ENCODE results near the gene MAP1B. TPM values are rescaled to one million over a fixed set of nuclear protein-coding genes. Genes with fewer than 3 reads are reported as not detected.

MAP1B gene
- total RNA-seq, 1 donor from 2014 or later: 2,530 TPM

DNA sequence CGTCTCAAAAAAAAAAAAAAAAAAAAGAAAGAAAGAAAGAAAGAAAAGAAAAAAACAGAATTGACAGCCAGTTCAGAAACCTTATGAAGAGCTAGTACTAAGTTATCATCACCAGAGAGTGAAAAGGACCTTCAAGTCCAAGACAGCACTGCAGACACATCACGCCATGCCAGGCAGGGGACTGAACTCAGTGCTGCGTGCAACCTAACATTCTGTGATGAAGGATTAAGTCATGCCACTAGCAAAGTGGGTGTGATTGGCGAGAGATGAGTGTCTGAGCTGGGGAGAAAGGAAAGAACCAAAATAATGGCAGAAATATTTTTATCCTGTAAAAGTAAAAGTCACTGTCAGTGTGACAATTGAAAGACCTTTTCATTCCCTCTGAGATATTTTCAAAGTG is 54.7 kb downstream of the MAP1B start:
- no peak for DNase-seq
- Mint-ChIP-seq H3K4me3 (ENCODE audit: unreplicated experiment) (peak overlapping the region; percentile 60), H3K36me3 (ENCODE audit: unreplicated experiment) (peaks cover 5% of the 10 kb centered on the region), H3K27me3 (ENCODE audit: unreplicated experiment) (peaks cover 30% of the 10 kb centered on the region), H3K4me1 (ENCODE audit: low read depth, unreplicated experiment) (peaks cover 80% of the 10 kb centered on the region), H3K27ac (ENCODE audit: unreplicated experiment) (peak overlapping the region; percentile 60), H3K9me3 (ENCODE audit: unreplicated experiment) (peaks cover 33% of the 10 kb centered on the region)
- TF ChIP-seq, protein P1, sequence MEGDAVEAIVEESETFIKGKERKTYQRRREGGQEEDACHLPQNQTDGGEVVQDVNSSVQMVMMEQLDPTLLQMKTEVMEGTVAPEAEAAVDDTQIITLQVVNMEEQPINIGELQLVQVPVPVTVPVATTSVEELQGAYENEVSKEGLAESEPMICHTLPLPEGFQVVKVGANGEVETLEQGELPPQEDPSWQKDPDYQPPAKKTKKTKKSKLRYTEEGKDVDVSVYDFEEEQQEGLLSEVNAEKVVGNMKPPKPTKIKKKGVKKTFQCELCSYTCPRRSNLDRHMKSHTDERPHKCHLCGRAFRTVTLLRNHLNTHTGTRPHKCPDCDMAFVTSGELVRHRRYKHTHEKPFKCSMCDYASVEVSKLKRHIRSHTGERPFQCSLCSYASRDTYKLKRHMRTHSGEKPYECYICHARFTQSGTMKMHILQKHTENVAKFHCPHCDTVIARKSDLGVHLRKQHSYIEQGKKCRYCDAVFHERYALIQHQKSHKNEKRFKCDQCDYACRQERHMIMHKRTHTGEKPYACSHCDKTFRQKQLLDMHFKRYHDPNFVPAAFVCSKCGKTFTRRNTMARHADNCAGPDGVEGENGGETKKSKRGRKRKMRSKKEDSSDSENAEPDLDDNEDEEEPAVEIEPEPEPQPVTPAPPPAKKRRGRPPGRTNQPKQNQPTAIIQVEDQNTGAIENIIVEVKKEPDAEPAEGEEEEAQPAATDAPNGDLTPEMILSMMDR (IDR thresholded peaks at IDR 0.05; ENCODE audit: partially characterized antibody, unreplicated experiment): no peak

DNA sequence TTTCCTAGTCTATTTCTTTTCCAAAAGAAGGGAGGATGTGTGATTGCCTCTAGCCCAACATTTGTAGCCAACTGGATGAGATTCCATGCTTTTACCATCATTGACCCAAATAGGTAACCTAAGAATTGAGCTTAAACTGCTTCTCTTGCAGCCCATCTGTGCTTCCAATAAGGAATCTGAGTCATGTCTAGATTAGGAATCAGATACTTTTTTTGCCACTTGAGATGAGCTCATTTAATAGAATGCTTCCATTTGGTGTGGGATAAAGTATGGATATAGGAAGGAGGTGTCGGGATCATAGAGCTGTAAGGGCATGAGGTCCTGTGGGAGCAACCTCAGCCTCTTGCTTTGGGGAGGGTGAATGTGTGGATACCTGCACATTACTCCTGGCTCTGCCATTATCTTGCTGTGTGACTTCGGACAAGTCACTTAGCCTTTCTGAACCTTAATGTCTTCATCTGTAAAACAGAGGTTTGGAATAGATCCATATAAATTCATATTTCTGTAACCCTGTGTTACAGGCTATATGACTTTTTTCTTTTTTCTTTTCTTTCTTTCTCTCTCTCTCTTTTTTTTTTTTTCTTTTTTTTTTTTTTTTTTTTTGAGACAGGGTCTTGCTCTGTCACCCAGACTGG is 56.2 kb downstream of the MAP1B start:
- H3K27me3 Mint-ChIP-seq (ENCODE audit: unreplicated experiment): peaks cover 21% of the 10 kb centered on the region
- no peak overlapping the region for H3K4me3 Mint-ChIP-seq (ENCODE audit: unreplicated experiment)
- peaks cover 5% of the 10 kb centered on the region for H3K36me3 Mint-ChIP-seq (ENCODE audit: unreplicated experiment)
- peaks cover 78% of the 10 kb centered on the region for H3K4me1 Mint-ChIP-seq (ENCODE audit: low read depth, unreplicated experiment)
- TF ChIP-seq, protein P1 (IDR thresholded peaks at IDR 0.05; ENCODE audit: partially characterized antibody, unreplicated experiment): no peak
- peaks cover 36% of the 10 kb centered on the region for H3K9me3 Mint-ChIP-seq (ENCODE audit: unreplicated experiment)
- no peak for DNase-seq
- no peak overlapping the region for H3K27ac Mint-ChIP-seq (ENCODE audit: unreplicated experiment)

DNA sequence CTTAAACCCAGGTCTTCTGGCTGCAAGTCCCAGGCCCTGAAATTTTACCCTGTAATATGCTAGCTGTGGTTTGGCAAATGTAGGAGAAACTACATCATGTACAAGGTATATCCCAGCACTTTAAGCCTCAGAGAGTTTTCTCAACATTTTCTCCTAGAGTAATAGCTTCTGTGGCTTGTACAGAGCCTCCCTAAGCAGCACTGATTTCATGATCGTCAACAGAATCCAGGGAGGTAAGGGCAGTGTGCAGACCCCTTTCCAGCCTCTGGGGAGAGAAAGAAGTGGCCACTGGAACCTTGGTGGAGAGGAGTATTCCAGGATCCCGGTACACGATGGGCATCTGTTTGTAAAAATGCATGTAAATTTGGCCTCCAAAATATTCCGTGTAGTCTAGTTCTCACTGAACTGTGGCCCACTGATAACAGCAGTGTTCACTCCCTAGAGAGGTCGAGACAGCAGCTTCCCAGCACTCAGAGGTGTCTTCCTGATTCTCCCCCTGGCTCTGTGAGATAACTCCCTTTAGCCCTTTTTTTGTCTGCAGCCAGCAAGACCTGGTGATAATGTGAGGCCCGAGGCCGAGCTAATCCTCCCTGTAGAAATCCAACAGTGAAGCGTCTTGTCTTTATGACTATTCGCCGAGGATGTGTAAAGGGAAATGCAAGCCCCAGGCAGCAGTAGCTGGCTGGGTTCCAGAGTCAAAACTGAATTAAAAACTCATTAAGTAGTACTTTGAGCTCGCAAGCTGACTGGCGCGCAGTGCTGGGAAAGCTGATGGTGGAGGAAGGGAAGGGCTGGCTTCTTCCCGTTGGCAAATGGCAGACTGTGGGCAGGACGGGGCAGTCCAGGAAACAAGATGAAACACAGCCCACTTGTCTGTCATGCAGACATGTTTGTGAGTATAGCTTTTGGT is 59.0 kb downstream of the MAP1B start:
- Mint-ChIP-seq H3K36me3 (ENCODE audit: unreplicated experiment) (peaks cover 5% of the 10 kb centered on the region), H3K9me3 (ENCODE audit: unreplicated experiment) (peaks cover 45% of the 10 kb centered on the region), H3K27me3 (ENCODE audit: unreplicated experiment) (peaks cover 28% of the 10 kb centered on the region), H3K4me1 (ENCODE audit: low read depth, unreplicated experiment) (peaks cover 76% of the 10 kb centered on the region), H3K4me3 (ENCODE audit: unreplicated experiment) (peak overlapping the region; percentile 61), H3K27ac (ENCODE audit: unreplicated experiment) (peak overlapping the region; percentile 76)
- DNase-seq: no peak
- TF ChIP-seq, protein P1 (IDR thresholded peaks at IDR 0.05; ENCODE audit: partially characterized antibody, unreplicated experiment): no peak

DNA sequence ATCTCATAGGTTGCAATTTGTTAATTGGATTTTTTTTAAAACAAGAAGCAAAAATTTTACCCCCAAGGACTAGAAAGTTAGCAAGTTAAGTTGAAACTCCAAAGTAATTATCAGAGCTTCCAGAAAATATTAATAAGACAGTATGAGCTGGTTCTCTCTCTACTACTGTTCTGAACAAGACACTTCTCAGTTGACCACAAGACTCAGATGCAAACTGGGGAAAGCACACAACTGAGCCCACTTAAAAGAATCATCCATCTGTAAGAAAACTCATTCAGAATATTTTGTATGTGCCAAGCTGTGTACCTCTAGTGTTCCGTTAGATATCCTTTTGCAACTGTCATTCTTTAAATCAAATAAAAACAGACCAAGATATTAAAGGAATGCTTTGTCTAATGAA is 60.0 kb downstream of the MAP1B start:
- peak overlapping the region; percentile 76 for H3K27ac Mint-ChIP-seq (ENCODE audit: unreplicated experiment)

More for the DNA sequence above, 60.0 kb downstream of the MAP1B start:
- TF ChIP-seq, protein P1 (IDR thresholded peaks at IDR 0.05; ENCODE audit: partially characterized antibody, unreplicated experiment): no peak
- peaks cover 5% of the 10 kb centered on the region for H3K36me3 Mint-ChIP-seq (ENCODE audit: unreplicated experiment)
- H3K9me3 Mint-ChIP-seq (ENCODE audit: unreplicated experiment): peaks cover 49% of the 10 kb centered on the region
- DNase-seq: no peak
- peak overlapping the region; percentile 61 for H3K4me3 Mint-ChIP-seq (ENCODE audit: unreplicated experiment)
- peaks cover 75% of the 10 kb centered on the region for H3K4me1 Mint-ChIP-seq (ENCODE audit: low read depth, unreplicated experiment)
- peaks cover 34% of the 10 kb centered on the region for H3K27me3 Mint-ChIP-seq (ENCODE audit: unreplicated experiment)
